Astrocyte (in vitro differentiated cells and primary cell): ENCODE measurements around the gene EIF4G2. TPM values are rescaled to one million over a fixed set of nuclear protein-coding genes. Genes with fewer than 3 reads are reported as not detected.

Experiments used
- DNase-seq: peaks from one replicate; pipeline ENCODE4 v3.0.0-alpha.2; 2010; ENCODE audit warnings: low read depth
- FAIRE-seq: peaks from 2 replicates; lab custom pipeline; 2011; peaks lifted over from hg19 to GRCh38; lab: Jason Lieb, UNC
- H2AFZ ChIP-seq: 2 replicates; pipeline ENCODE4 v1.6.0; 2012; ENCODE audit warnings: low read depth, low read length, inconsistent platforms
- H3K27ac ChIP-seq: 2 replicates; pipeline ENCODE4 v1.5.1; 2011; ENCODE audit warnings: low read depth, low read length, inconsistent platforms
- H3K27me3 ChIP-seq: 2 replicates; pipeline ENCODE4 v1.6.0; 2011; ENCODE audit warnings: low read length, inconsistent platforms; ENCODE audit not compliant: insufficient read depth
- H3K36me3 ChIP-seq: 2 replicates; pipeline ENCODE4 v1.5.1; 2011; ENCODE audit warnings: low read length, inconsistent platforms; ENCODE audit not compliant: insufficient read depth
- H3K4me1 ChIP-seq: 2 replicates; pipeline ENCODE4 v1.5.1; 2011; ENCODE audit warnings: low read length, inconsistent platforms; ENCODE audit not compliant: insufficient read depth
- H3K4me2 ChIP-seq: 2 replicates; pipeline ENCODE4 v1.6.0; 2012; ENCODE audit warnings: low read length, inconsistent platforms
- H3K4me3 ChIP-seq: 2 replicates; pipeline ENCODE4 v1.5.1; 2011; ENCODE audit warnings: low read depth, mild to moderate bottlenecking, low read length, inconsistent platforms; ENCODE audit not compliant: insufficient read depth
- H3K79me2 ChIP-seq: 2 replicates; pipeline ENCODE4 v1.6.0; 2012; ENCODE audit warnings: mild to moderate bottlenecking, low read length, inconsistent platforms; ENCODE audit not compliant: insufficient read depth
- H3K9ac ChIP-seq: 2 replicates; pipeline ENCODE4 v1.6.0; 2012; ENCODE audit warnings: mild to moderate bottlenecking, low read length, inconsistent platforms
- H3K9me3 ChIP-seq: 2 replicates; pipeline ENCODE4 v1.5.1; 2012; ENCODE audit warnings: low read depth, mild to moderate bottlenecking, low read length, inconsistent platforms; ENCODE audit not compliant: insufficient read depth
- H4K20me1 ChIP-seq: 2 replicates; pipeline ENCODE4 v1.6.0; 2012; ENCODE audit warnings: low read length, inconsistent platforms; ENCODE audit not compliant: insufficient read depth
- H3K27ac Mint-ChIP-seq: one replicate; pipeline ENCODE4 v1.8.0; 2021; ENCODE audit warnings: mild to moderate bottlenecking, mixed read lengths; ENCODE audit not compliant: unreplicated experiment
- H3K27me3 Mint-ChIP-seq: one replicate; pipeline ENCODE4 v1.8.0; 2021; ENCODE audit warnings: low read depth, mixed read lengths; ENCODE audit not compliant: unreplicated experiment
- H3K36me3 Mint-ChIP-seq: one replicate; pipeline ENCODE4 v1.8.0; 2021; ENCODE audit warnings: low read depth, mixed read lengths; ENCODE audit not compliant: unreplicated experiment
- H3K4me1 Mint-ChIP-seq: one replicate; pipeline ENCODE4 v1.8.0; 2021; ENCODE audit warnings: low read depth, mixed read lengths; ENCODE audit not compliant: unreplicated experiment
- H3K4me3 Mint-ChIP-seq: one replicate; pipeline ENCODE4 v1.8.0; 2021; ENCODE audit warnings: mild to moderate bottlenecking, moderate library complexity, mixed read lengths; ENCODE audit not compliant: unreplicated experiment
- H3K9me3 Mint-ChIP-seq: one replicate; pipeline ENCODE4 v1.8.0; 2021; ENCODE audit warnings: mild to moderate bottlenecking, mixed read lengths; ENCODE audit not compliant: unreplicated experiment
- CTCF ChIP-seq: IDR thresholded peaks from 2 replicates; pipeline ENCODE4 v1.5.1; 2011; ENCODE audit warnings: low read depth, mild to moderate bottlenecking, inconsistent platforms, low read length, moderate library complexity; ENCODE audit not compliant: insufficient read depth
- EZH2 ChIP-seq: IDR thresholded peaks from 2 replicates; pipeline ENCODE4 v1.6.1; 2012; ENCODE audit warnings: mild to moderate bottlenecking, low read length, inconsistent platforms; ENCODE audit not compliant: insufficient read depth
- total RNA-seq: library from RNA; stranded (reverse); gene quantifications from 2 replicates; pipeline ENCODE4 v1.2.1, GENCODE V29; 2021

The EIF4G2 gene
- total RNA-seq, 1 donor from 2014 or later: 1,364 TPM

GRCh38 chr11:10818594-10818993, 9.9 kb upstream of the EIF4G2 start:
- H3K4me2 ChIP-seq: no peak overlapping the region
- Mint-ChIP-seq H3K36me3 (no peaks in the 10 kb centered on the region), H3K4me3 (no peak overlapping the region), H3K27ac (no peak overlapping the region), H3K4me1 (no peaks in the 10 kb centered on the region), H3K27me3 (peaks cover under 1% of the 10 kb centered on the region), H3K9me3 (no peaks in the 10 kb centered on the region)
- no peaks in the 10 kb centered on the region for H4K20me1 ChIP-seq
- H3K4me1 ChIP-seq: no peaks in the 10 kb centered on the region
- TF ChIP-seq EZH2 (no peak), CTCF (no peak)
- H3K9me3 ChIP-seq: no peaks in the 10 kb centered on the region
- DNase-seq: peak; percentile 75
- H3K4me3 ChIP-seq: no peak overlapping the region
- no peaks in the 10 kb centered on the region for H3K79me2 ChIP-seq
- no peak overlapping the region for H3K9ac ChIP-seq
- FAIRE-seq: peak; percentile 50
- no peaks in the 10 kb centered on the region for H3K36me3 ChIP-seq
- H3K27ac ChIP-seq: no peak overlapping the region
- H2AFZ ChIP-seq: no peak overlapping the region
- H3K27me3 ChIP-seq: no peaks in the 10 kb centered on the region

GRCh38 chr11:10813945-10814344, 5.2 kb upstream of the EIF4G2 start:
- H3K9me3 Mint-ChIP-seq: no peaks in the 10 kb centered on the region
- DNase-seq: no peak
- H3K4me1 Mint-ChIP-seq: peaks cover 5% of the 10 kb centered on the region
- no peak overlapping the region for H3K27ac Mint-ChIP-seq
- H3K79me2 ChIP-seq: no peaks in the 10 kb centered on the region
- no peaks in the 10 kb centered on the region for H3K27me3 Mint-ChIP-seq
- H3K36me3 ChIP-seq: no peaks in the 10 kb centered on the region
- H3K4me3 Mint-ChIP-seq: no peak overlapping the region
- H3K36me3 Mint-ChIP-seq: no peaks in the 10 kb centered on the region
- H3K9ac ChIP-seq: no peak overlapping the region
- TF ChIP-seq CTCF: no peak
- no peak for TF ChIP-seq EZH2
- H3K4me2 ChIP-seq: no peak overlapping the region
- H3K4me1 ChIP-seq: peaks cover 6% of the 10 kb centered on the region
- no peak for FAIRE-seq
- no peak overlapping the region for H2AFZ ChIP-seq
- H3K27ac ChIP-seq: no peak overlapping the region
- no peaks in the 10 kb centered on the region for H3K27me3 ChIP-seq
- no peaks in the 10 kb centered on the region for H3K9me3 ChIP-seq
- H4K20me1 ChIP-seq: no peaks in the 10 kb centered on the region
- H3K4me3 ChIP-seq: no peak overlapping the region

- H3K27ac ChIP-seq: peak overlapping the region; percentile 97
- no peak for FAIRE-seq
- H3K4me2 ChIP-seq: peak overlapping the region; percentile 93
- Mint-ChIP-seq H3K4me1 (peaks cover 19% of the 10 kb centered on the region), H3K36me3 (peaks cover 24% of the 10 kb centered on the region), H3K4me3 (peak overlapping the region; percentile 97), H3K27me3 (no peaks in the 10 kb centered on the region), H3K9me3 (no peaks in the 10 kb centered on the region), H3K27ac (peak overlapping the region; percentile 82)
- no peaks in the 10 kb centered on the region for H3K9me3 ChIP-seq
- H3K27me3 ChIP-seq: no peaks in the 10 kb centered on the region
- H3K36me3 ChIP-seq: peaks cover 26% of the 10 kb centered on the region
- TF ChIP-seq CTCF: no peak
- peaks cover 24% of the 10 kb centered on the region for H3K4me1 ChIP-seq
- H2AFZ ChIP-seq: peak overlapping the region; percentile 74
- peak overlapping the region; percentile 71 for H3K4me3 ChIP-seq
- peak overlapping the region; percentile 99 for H3K9ac ChIP-seq
- peak; percentile 80 for DNase-seq
- H3K79me2 ChIP-seq: peaks cover 42% of the 10 kb centered on the region
- H4K20me1 ChIP-seq: peaks cover 38% of the 10 kb centered on the region
Measured at GRCh38 chr11:10809373-10810160, 841 bp upstream of the EIF4G2 start.
